ENCODE results near the gene ADCYAP1. TPM values are rescaled to one million over a fixed set of nuclear protein-coding genes. Genes with fewer than 3 reads are reported as not detected.
"Not testable (repeated sequence)": the region's sequence is repeated elsewhere in the genome, so short reads cannot be mapped to it uniquely, and the experiment has no call there.

ADCYAP1 gene
- 0.19 TPM for total RNA-seq
- long read RNA-seq, partial matches to known transcripts: 0 of 1 reads
- long read RNA-seq, other reads (novel, unspliced or antisense): 0 of 1 reads

- Histone ChIP-seq H3K4me1 (peaks cover 52% of the 10 kb centered on the region), H3K9me3 (replicated peaks) (no peaks in the 10 kb centered on the region), H3K4me3 (peak within 1 kb of the TSS; percentile 9), H3K27me3 (ENCODE audit: low read depth) (peaks cover 100% of the 10 kb centered on the region), H3K36me3 (no peaks in the 10 kb centered on the region), H3K27ac (replicated peaks) (no peak within 1 kb of the TSS)
- TF ChIP-seq CTCF (IDR thresholded peaks at IDR 0.05; ENCODE audit: borderline replicate concordance): no peak
- DNase-seq: no peak
- intact Hi-C loops (cut with micrococcal nuclease): no loop called here
These were observed at the start of gene ADCYAP1 for GRCh38 chr18:904218-905090. ADCYAP1 (plus strand) TSS chr18:904871; CDS start chr18:905387, 516 bp downstream.

GRCh38 chr18:857986-858385, 46.7 kb upstream of the ADCYAP1 start:
- peaks cover 12% of the 10 kb centered on the region for H3K27me3 ChIP-seq (ENCODE audit: low read depth)
- H3K9me3 ChIP-seq (replicated peaks): no peaks in the 10 kb centered on the region
- no peak for TF ChIP-seq CTCF (IDR thresholded peaks at IDR 0.05; ENCODE audit: borderline replicate concordance)
- intact Hi-C loops (cut with micrococcal nuclease): no loop called here
- no peak overlapping the region for H3K4me3 ChIP-seq
- H3K27ac ChIP-seq (replicated peaks): no peak overlapping the region
- DNase-seq: no peak
- no peaks in the 10 kb centered on the region for H3K36me3 ChIP-seq
- H3K4me1 ChIP-seq: no peaks in the 10 kb centered on the region

DNA sequence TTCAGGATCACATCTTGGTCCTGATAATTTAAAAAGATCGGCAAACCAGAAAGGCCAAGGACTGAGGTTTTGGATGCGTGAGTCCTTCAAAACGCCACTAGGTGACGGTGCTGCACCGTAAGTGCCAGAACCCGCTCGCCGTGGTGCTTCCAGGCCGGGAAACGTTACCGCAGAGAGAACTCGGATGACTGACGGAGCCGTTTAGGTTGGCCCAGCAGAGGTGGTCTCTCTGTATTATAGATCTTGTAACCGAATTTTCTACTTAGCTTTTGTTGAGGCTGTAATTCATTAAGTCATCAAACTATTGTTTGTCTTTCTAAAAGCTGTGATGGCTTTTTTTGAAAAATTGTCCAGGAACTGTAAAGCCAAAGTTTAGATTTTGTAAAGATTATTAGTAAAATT, 39.8 kb upstream of the ADCYAP1 start:
- DNase-seq: peak; percentile 54
- intact Hi-C loops (cut with micrococcal nuclease): no loop called here
- H3K27me3 ChIP-seq (ENCODE audit: low read depth): peaks cover 63% of the 10 kb centered on the region
- no peaks in the 10 kb centered on the region for H3K4me1 ChIP-seq
- no peak overlapping the region for H3K4me3 ChIP-seq
- H3K36me3 ChIP-seq: no peaks in the 10 kb centered on the region
- no peaks in the 10 kb centered on the region for H3K9me3 ChIP-seq (replicated peaks)
- H3K27ac ChIP-seq (replicated peaks): no peak overlapping the region
- TF ChIP-seq CTCF (IDR thresholded peaks at IDR 0.05; ENCODE audit: borderline replicate concordance): peak; percentile 98

GRCh38 chr18:867257-867656, 37.4 kb upstream of the ADCYAP1 start:
- Histone ChIP-seq H3K27me3 (ENCODE audit: low read depth) (peaks cover 69% of the 10 kb centered on the region), H3K4me3 (no peak overlapping the region), H3K27ac (replicated peaks) (no peak overlapping the region), H3K36me3 (no peaks in the 10 kb centered on the region), H3K4me1 (no peaks in the 10 kb centered on the region), H3K9me3 (replicated peaks) (no peaks in the 10 kb centered on the region)
- intact Hi-C loops (cut with micrococcal nuclease): no loop called here
- TF ChIP-seq CTCF (IDR thresholded peaks at IDR 0.05; ENCODE audit: borderline replicate concordance): no peak
- DNase-seq: no peak

GRCh38 chr18:873426-873825, 31.2 kb upstream of the ADCYAP1 start:
- H3K27ac ChIP-seq (replicated peaks); DNase-seq; H3K4me3 ChIP-seq; H3K9me3 ChIP-seq (replicated peaks); H3K4me1 ChIP-seq; H3K36me3 ChIP-seq: not testable (repeated sequence)
- H3K27me3 ChIP-seq (ENCODE audit: low read depth): peaks cover 27% of the 10 kb centered on the region
- intact Hi-C loops (cut with micrococcal nuclease): loop anchor here (10.0 kb wide), 2 partner anchors 231 to 1671 kb away; no protein-coding TSS in a partner anchor

GRCh38 chr18:875912-876311, 28.8 kb upstream of the ADCYAP1 start:
- H3K27me3 ChIP-seq (ENCODE audit: low read depth): peaks cover 20% of the 10 kb centered on the region
- H3K36me3 ChIP-seq: no peaks in the 10 kb centered on the region
- intact Hi-C loops (cut with micrococcal nuclease): loop anchor here (10.0 kb wide), 2 partner anchors 229 to 1669 kb away; no protein-coding TSS in a partner anchor
- no peaks in the 10 kb centered on the region for H3K4me1 ChIP-seq
- no peak for DNase-seq
- peaks cover 8% of the 10 kb centered on the region for H3K9me3 ChIP-seq (replicated peaks)
- H3K4me3 ChIP-seq: no peak overlapping the region
- TF ChIP-seq CTCF (IDR thresholded peaks at IDR 0.05; ENCODE audit: borderline replicate concordance): no peak
- H3K27ac ChIP-seq (replicated peaks): no peak overlapping the region
